ENCODE measurements around the gene CPLX1.

DNA sequence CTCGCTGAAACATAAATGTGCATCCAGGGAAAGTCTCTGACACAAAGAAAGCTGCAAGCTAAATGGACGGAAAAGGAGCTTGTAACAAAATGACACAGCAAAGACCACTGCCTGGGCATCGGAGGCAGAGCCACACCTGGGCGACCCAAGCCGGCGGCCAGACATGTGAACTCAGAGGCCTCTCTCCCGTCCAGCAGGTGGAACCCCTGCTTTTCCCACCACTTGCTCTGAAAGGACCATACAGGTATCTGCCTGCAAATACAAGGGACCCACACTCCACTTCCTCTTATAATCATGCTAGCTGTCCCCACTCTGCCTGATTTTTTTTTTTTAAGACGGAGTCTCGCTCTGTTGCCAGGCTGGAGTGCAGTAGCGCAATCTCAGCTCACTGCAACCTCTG lies 12.0 kb downstream of the CPLX1 start:
- TF ChIP-seq, protein P1, sequence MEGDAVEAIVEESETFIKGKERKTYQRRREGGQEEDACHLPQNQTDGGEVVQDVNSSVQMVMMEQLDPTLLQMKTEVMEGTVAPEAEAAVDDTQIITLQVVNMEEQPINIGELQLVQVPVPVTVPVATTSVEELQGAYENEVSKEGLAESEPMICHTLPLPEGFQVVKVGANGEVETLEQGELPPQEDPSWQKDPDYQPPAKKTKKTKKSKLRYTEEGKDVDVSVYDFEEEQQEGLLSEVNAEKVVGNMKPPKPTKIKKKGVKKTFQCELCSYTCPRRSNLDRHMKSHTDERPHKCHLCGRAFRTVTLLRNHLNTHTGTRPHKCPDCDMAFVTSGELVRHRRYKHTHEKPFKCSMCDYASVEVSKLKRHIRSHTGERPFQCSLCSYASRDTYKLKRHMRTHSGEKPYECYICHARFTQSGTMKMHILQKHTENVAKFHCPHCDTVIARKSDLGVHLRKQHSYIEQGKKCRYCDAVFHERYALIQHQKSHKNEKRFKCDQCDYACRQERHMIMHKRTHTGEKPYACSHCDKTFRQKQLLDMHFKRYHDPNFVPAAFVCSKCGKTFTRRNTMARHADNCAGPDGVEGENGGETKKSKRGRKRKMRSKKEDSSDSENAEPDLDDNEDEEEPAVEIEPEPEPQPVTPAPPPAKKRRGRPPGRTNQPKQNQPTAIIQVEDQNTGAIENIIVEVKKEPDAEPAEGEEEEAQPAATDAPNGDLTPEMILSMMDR (conservative IDR thresholded peaks at IDR 0.05) = no peak
- no peak for TF ChIP-seq EZH2 (IDR thresholded peaks at IDR 0.05; ENCODE audit: low read depth)

Data from PC-9 (cell line).